ENCODE results near the gene SULT1E1. TPM values are rescaled to one million over a fixed set of nuclear protein-coding genes. Genes with fewer than 3 reads are reported as not detected.

SULT1E1 gene
- total RNA-seq, 2 donors from 2014 or later: not detected

GRCh38 chr4:69861756-69862155 is 1.8 kb upstream of the SULT1E1 start:
- DNase-seq (ENCODE audit: low spot score): no peak
- ATAC-seq: no peak
- H3K4me1 Mint-ChIP-seq (ENCODE audit: low read depth in 2 of 2): no peaks in the 10 kb centered on the region
- H3K4me3 Mint-ChIP-seq: no peak overlapping the region
- H3K36me3 Mint-ChIP-seq: no peaks in the 10 kb centered on the region
- H3K27me3 Mint-ChIP-seq: no peaks in the 10 kb centered on the region
- H3K27ac Mint-ChIP-seq: no peak overlapping the region
- no peaks in the 10 kb centered on the region for H3K9me3 Mint-ChIP-seq

- Mint-ChIP-seq H3K9me3 (no peaks in the 10 kb centered on the region), H3K4me3 (no peak overlapping the region), H3K27ac (no peak overlapping the region), H3K4me1 (ENCODE audit: low read depth in 2 of 2) (no peaks in the 10 kb centered on the region), H3K27me3 (no peaks in the 10 kb centered on the region), H3K36me3 (no peaks in the 10 kb centered on the region)
- ATAC-seq: no peak
- no peak for DNase-seq (ENCODE audit: low spot score)
These were observed 765 bp upstream of the SULT1E1 start for GRCh38 chr4:69860521-69861298.

GRCh38 chr4:69859140-69859685 is 732 bp downstream of the SULT1E1 start:
- H3K27ac Mint-ChIP-seq: no peak overlapping the region
- no peaks in the 10 kb centered on the region for H3K36me3 Mint-ChIP-seq
- H3K4me1 Mint-ChIP-seq (ENCODE audit: low read depth in 2 of 2): no peaks in the 10 kb centered on the region
- H3K27me3 Mint-ChIP-seq: no peaks in the 10 kb centered on the region
- DNase-seq (ENCODE audit: low spot score) (no peak), ATAC-seq (no peak)
- no peaks in the 10 kb centered on the region for H3K9me3 Mint-ChIP-seq
- no peak overlapping the region for H3K4me3 Mint-ChIP-seq

GRCh38 chr4:69858690-69859089 is 1.3 kb downstream of the SULT1E1 start:
- Mint-ChIP-seq H3K9me3 (no peaks in the 10 kb centered on the region), H3K4me1 (ENCODE audit: low read depth in 2 of 2) (no peaks in the 10 kb centered on the region), H3K27me3 (no peaks in the 10 kb centered on the region), H3K36me3 (no peaks in the 10 kb centered on the region), H3K4me3 (no peak overlapping the region), H3K27ac (no peak overlapping the region)
- ATAC-seq (no peak), DNase-seq (ENCODE audit: low spot score) (no peak)

GRCh38 chr4:69855822-69856221 is 4.1 kb downstream of the SULT1E1 start:
- ATAC-seq (no peak), DNase-seq (ENCODE audit: low spot score) (no peak)
- Mint-ChIP-seq H3K4me3 (no peak overlapping the region), H3K36me3 (peaks cover 4% of the 10 kb centered on the region), H3K9me3 (peaks cover 4% of the 10 kb centered on the region), H3K27me3 (peaks cover 0 to 3% of the 10 kb centered on the region in 2 donors), H3K27ac (no peak overlapping the region), H3K4me1 (ENCODE audit: low read depth in 2 of 2) (peaks cover under 1 to 3% of the 10 kb centered on the region in 2 donors)

GRCh38 chr4:69849969-69850368 is 10.0 kb downstream of the SULT1E1 start:
- DNase-seq (ENCODE audit: low spot score) (no peak), ATAC-seq (peak; percentile 81 to 87)
- H3K4me1 Mint-ChIP-seq (ENCODE audit: low read depth in 2 of 2): peaks cover 10 to 16% of the 10 kb centered on the region in 2 donors
- H3K9me3 Mint-ChIP-seq: peaks cover 4% of the 10 kb centered on the region
- peak overlapping the region in 1 of 2 donors; percentile 13 for H3K27ac Mint-ChIP-seq
- H3K27me3 Mint-ChIP-seq: peaks cover 0 to 3% of the 10 kb centered on the region in 2 donors
- H3K4me3 Mint-ChIP-seq: no peak overlapping the region
- peaks cover 4% of the 10 kb centered on the region for H3K36me3 Mint-ChIP-seq

GRCh38 chr4:69849297-69849696 is 10.6 kb downstream of the SULT1E1 start:
- Mint-ChIP-seq H3K4me1 (ENCODE audit: low read depth in 2 of 2) (peaks cover 10 to 20% of the 10 kb centered on the region in 2 donors), H3K27me3 (peaks cover 0 to 3% of the 10 kb centered on the region in 2 donors), H3K9me3 (peaks cover 4% of the 10 kb centered on the region), H3K36me3 (peaks cover 4% of the 10 kb centered on the region), H3K27ac (no peak overlapping the region), H3K4me3 (no peak overlapping the region)
- DNase-seq (ENCODE audit: low spot score) (no peak), ATAC-seq (no peak)

GRCh38 chr4:69848028-69848427 is 11.9 kb downstream of the SULT1E1 start:
- H3K27ac Mint-ChIP-seq: peak overlapping the region in 1 of 2 donors; percentile 65
- H3K27me3 Mint-ChIP-seq: no peaks in the 10 kb centered on the region
- H3K4me3 Mint-ChIP-seq: no peak overlapping the region
- H3K9me3 Mint-ChIP-seq: peaks cover 4% of the 10 kb centered on the region
- ATAC-seq: peak in 1 of 2 donors; percentile 27
- H3K4me1 Mint-ChIP-seq (ENCODE audit: low read depth in 2 of 2): peaks cover 21 to 28% of the 10 kb centered on the region in 2 donors
- no peak for DNase-seq (ENCODE audit: low spot score)
- peaks cover 4% of the 10 kb centered on the region for H3K36me3 Mint-ChIP-seq

GRCh38 chr4:69843932-69844331 is 16.0 kb downstream of the SULT1E1 start:
- no peaks in the 10 kb centered on the region for H3K27me3 Mint-ChIP-seq
- H3K4me3 Mint-ChIP-seq: peak overlapping the region; percentile 47
- H3K27ac Mint-ChIP-seq: peak overlapping the region; percentile 42 to 45

GRCh38 chr4:69843301-69843700 is 16.6 kb downstream of the SULT1E1 start:
- Mint-ChIP-seq H3K4me1 (ENCODE audit: low read depth in 2 of 2) (peaks cover 10 to 21% of the 10 kb centered on the region in 2 donors), H3K4me3 (peak overlapping the region; percentile 47), H3K9me3 (no peaks in the 10 kb centered on the region)

More at GRCh38 chr4:69843932-69844331, 16.0 kb downstream of the SULT1E1 start:
- peak; percentile 71 to 82 for ATAC-seq
- DNase-seq (ENCODE audit: low spot score): no peak
- H3K36me3 Mint-ChIP-seq: no peaks in the 10 kb centered on the region
- H3K9me3 Mint-ChIP-seq: no peaks in the 10 kb centered on the region
- H3K4me1 Mint-ChIP-seq (ENCODE audit: low read depth in 2 of 2): peaks cover 10 to 23% of the 10 kb centered on the region in 2 donors

GRCh38 chr4:69838977-69839376 is 21.0 kb downstream of the SULT1E1 start:
- Mint-ChIP-seq H3K9me3 (no peaks in the 10 kb centered on the region), H3K27me3 (no peaks in the 10 kb centered on the region), H3K27ac (no peak overlapping the region), H3K4me1 (ENCODE audit: low read depth in 2 of 2) (peaks cover 9 to 11% of the 10 kb centered on the region in 2 donors), H3K4me3 (no peak overlapping the region), H3K36me3 (no peaks in the 10 kb centered on the region)
- no peak for ATAC-seq
- no peak for DNase-seq (ENCODE audit: low spot score)

More at GRCh38 chr4:69843301-69843700, 16.6 kb downstream of the SULT1E1 start:
- Mint-ChIP-seq H3K27ac (peak overlapping the region; percentile 42 to 45), H3K27me3 (no peaks in the 10 kb centered on the region), H3K36me3 (no peaks in the 10 kb centered on the region)
- DNase-seq (ENCODE audit: low spot score) (no peak), ATAC-seq (no peak)

- no peak overlapping the region for H3K4me3 Mint-ChIP-seq
- no peaks in the 10 kb centered on the region for H3K36me3 Mint-ChIP-seq
- ATAC-seq (no peak), DNase-seq (ENCODE audit: low spot score) (no peak)
- peaks cover 9 to 12% of the 10 kb centered on the region in 2 donors for H3K4me1 Mint-ChIP-seq (ENCODE audit: low read depth in 2 of 2)
- no peaks in the 10 kb centered on the region for H3K27me3 Mint-ChIP-seq
- no peak overlapping the region for H3K27ac Mint-ChIP-seq
- H3K9me3 Mint-ChIP-seq: no peaks in the 10 kb centered on the region
These were observed 23.7 kb downstream of the SULT1E1 start for GRCh38 chr4:69836287-69836686.

- no peaks in the 10 kb centered on the region for H3K9me3 Mint-ChIP-seq
- no peaks in the 10 kb centered on the region for H3K27me3 Mint-ChIP-seq
- no peaks in the 10 kb centered on the region for H3K36me3 Mint-ChIP-seq
- ATAC-seq (no peak), DNase-seq (ENCODE audit: low spot score) (no peak)
- no peak overlapping the region for H3K4me3 Mint-ChIP-seq
- H3K27ac Mint-ChIP-seq: no peak overlapping the region
- peaks cover 13% of the 10 kb centered on the region in 2 donors for H3K4me1 Mint-ChIP-seq (ENCODE audit: low read depth in 2 of 2)
These were observed 24.2 kb downstream of the SULT1E1 start for GRCh38 chr4:69835766-69836165.

- Mint-ChIP-seq H3K27ac (no peak overlapping the region), H3K4me3 (no peak overlapping the region), H3K9me3 (no peaks in the 10 kb centered on the region), H3K4me1 (ENCODE audit: low read depth in 2 of 2) (peaks cover 13 to 23% of the 10 kb centered on the region in 2 donors), H3K36me3 (no peaks in the 10 kb centered on the region), H3K27me3 (no peaks in the 10 kb centered on the region)
- ATAC-seq: no peak
- DNase-seq (ENCODE audit: low spot score): no peak
These were observed 26.7 kb downstream of the SULT1E1 start for GRCh38 chr4:69833251-69833650.

Measured in natural killer cell treated with Interleukin-12 subunit alpha and Interleukin-12 subunit beta and Interleukin-15 and Interleukin-18, amount 100 ng/mL, for 72 hours (primary cell).